ENCODE measurements around the gene CMIP.
A peak's percentile ranks its signal among the peaks of the same experiment; 100 is the strongest.
"Not testable (repeated sequence)": the region's sequence is repeated elsewhere in the genome, so short reads cannot be mapped to it uniquely, and the experiment has no call there.

The CMIP gene

GRCh38 chr16:81422153-81422552 is 22.5 kb upstream of the CMIP start:
- DNase-seq: not testable (repeated sequence)

GRCh38 chr16:81424771-81425170 is 19.8 kb upstream of the CMIP start:
- no peak for DNase-seq

- DNase-seq: no peak
Measured at GRCh38 chr16:81427219-81427618, 17.4 kb upstream of the CMIP start.

GRCh38 chr16:81429045-81429521 is 15.5 kb upstream of the CMIP start:
- no peak for DNase-seq

- DNase-seq: no peak
Measured at GRCh38 chr16:81431554-81432353, 12.9 kb upstream of the CMIP start.

GRCh38 chr16:81432937-81433557 is 11.6 kb upstream of the CMIP start:
- DNase-seq: no peak

- no peak for DNase-seq
Measured at GRCh38 chr16:81435103-81435502, 9.5 kb upstream of the CMIP start.

DNA sequence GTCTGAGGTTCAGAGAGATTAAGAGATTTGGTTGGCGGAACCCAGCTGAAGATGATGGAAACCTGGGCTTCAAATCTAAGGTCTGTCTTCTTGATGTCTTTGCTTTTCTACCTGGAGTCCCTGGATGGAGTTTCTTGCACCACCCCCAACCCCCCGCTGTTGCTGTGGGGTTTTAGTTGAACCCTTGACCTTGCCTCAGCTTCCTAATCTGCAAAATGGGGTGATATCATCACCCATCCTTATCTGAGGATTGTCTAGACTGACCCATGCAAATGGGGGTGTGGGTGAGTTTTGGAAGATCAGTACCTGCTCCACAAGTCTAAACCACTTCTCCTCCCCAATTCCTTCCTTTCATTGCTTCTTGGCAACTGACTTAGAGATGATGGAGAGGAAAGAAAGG is 9.0 kb upstream of the CMIP start:
- no peak for DNase-seq

- DNase-seq: no peak
Measured at GRCh38 chr16:81436386-81436785, 8.2 kb upstream of the CMIP start.

GRCh38 chr16:81437865-81438264 is 6.7 kb upstream of the CMIP start:
- DNase-seq: no peak

DNA sequence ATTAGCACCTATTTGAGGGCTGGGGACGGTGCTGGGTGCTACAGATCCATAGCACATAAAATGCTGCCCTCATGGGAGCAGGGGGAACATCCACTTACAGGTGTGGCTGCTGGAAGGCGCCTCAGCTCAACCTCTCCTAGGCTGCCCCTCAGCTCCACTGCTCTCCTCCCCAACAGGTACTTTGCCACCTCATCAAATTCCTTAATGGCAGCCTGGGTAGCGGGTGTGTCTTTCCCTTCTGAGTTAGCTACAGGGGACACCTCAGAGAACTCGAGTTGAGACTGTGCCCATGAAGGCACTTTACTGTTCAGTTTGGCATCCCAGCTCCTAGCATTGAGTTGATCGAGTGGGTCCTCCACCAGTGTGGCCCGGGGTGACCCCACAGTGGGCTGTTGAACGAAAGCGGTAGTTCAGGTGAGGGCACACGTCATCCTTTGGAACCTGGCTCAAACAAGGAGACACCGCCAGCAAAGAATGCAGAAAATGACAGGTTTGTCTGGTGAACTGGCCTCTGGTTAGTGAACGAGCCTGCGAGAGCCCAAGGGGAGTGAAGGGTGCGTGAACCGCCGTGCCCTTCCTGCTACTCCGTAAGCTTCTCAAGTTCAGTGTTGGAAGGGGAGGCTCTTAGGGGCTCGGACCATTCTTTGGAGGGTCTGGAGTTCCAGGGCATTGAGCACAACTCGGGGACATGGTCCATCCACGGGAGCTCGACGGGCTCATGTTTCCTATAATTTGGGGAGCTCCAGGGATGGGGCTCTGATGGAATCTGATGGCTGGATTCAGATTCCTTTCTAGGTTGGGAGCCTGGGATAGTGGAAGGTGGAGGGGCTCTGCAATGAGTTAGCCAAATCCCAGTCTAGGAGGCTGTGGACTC is 3.5 kb upstream of the CMIP start:
- no peak for DNase-seq

DNA sequence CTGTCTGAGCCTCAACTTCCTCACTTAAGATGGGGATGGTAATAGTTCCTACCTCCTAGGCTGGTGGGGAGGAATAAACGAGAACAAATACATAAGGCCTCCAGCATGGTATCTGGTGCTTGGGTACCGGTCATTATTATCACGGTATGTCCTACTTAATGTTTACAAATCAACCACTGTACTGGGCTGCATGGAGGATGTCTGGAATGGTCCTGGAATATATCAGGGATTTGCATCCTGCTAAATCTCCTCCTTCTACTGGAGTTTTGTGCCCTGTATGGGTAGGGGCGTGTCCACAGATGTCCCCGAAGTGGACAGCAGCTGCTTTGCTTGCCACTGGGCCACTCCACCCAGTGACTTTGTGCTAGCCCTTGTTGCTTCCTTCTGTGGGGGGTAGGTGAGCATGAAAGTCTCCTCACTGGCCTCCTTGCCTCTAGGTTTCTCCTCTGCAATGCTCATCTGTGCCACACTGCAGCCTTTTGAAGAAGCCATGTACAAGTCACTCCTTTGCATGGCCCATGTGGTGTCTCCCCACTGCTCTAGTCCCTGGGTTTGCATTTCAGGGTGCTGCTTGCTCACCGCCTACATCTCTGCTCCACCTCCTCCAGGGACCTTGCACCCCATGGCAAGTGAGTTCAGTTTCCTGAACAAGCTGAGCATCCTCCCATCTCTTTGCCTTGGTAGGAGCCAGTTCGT is 2.2 kb upstream of the CMIP start:
- no peak for DNase-seq

GRCh38 chr16:81442916-81443687 is 1.5 kb upstream of the CMIP start:
- DNase-seq: no peak

GRCh38 chr16:81443688-81444447 is 740 bp upstream of the CMIP start:
- no peak for DNase-seq

- peak; percentile 14 to 33 for DNase-seq
Measured at GRCh38 chr16:81445143-81445961, 744 bp downstream of the CMIP start.

- peak; percentile 68 to 83 for DNase-seq
Measured at GRCh38 chr16:81445966-81446906, 1.6 kb downstream of the CMIP start.

GRCh38 chr16:81446907-81447268 is 2.3 kb downstream of the CMIP start:
- no peak for DNase-seq

DNA sequence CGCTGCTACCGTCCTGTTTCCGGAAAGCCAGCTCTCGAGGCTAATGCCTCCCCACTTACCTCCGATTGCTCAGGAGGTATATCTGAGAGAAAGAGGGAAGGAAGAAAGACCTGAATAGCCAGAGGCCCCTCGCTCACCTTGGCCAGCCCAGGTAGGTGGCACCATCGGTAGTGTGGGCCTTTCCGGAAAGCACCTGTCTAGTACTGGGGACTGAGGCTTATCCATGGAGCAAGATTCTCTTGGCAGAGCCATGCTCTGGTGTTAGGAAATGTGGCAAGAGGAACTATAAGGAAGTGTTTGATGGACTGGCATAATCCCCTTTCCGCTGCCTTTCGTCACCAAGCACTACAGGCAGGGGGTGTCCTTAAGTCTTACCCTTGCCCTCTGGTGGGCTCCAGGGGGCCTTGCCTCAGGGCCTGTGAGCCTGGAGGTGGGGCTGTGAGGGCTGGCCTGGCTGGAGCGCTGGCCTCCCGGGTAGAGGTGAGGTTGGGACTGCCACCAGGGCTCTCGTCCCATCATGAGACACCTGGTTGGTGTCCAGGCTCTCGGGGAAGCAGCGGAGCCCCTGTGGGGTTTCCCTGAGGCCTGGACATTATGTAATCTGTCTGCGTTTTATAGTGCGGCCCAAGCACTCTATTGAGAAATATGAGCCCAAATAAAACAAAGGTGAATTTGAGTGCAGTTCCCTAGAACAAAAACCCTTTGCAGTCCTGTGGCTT is 2.9 kb downstream of the CMIP start:
- peak in 1 of 2 experiments; percentile 16 for DNase-seq

All from NCI-H2081 (cell line).